GM06990 (cell line): ENCODE measurements around the gene TMEM184A.

Experiments used
- DNase-seq: peaks from one replicate; pipeline ENCODE4 v3.0.0-alpha.2; 2011; ENCODE audit not compliant: insufficient read length; ENCODE audit errors: extremely low read depth
- H3K27me3 ChIP-seq: replicated peaks from 2 replicates; pipeline ENCODE4 v1.6.0; 2011; ENCODE audit warnings: low read length; ENCODE audit not compliant: control insufficient read depth, insufficient read depth
- H3K36me3 ChIP-seq: 2 replicates; pipeline ENCODE4 v1.5.1; 2011; ENCODE audit warnings: low read length; ENCODE audit not compliant: control insufficient read depth, insufficient read depth
- H3K4me3 ChIP-seq: replicated peaks from 2 replicates; pipeline ENCODE4 v1.5.1; 2011; ENCODE audit warnings: low read depth, mild to moderate bottlenecking, control low read depth, low read length
- TF ChIP-seq, protein P1 (sequence below): IDR thresholded peaks from 2 replicates; pipeline ENCODE4 v1.5.1; 2011; ENCODE audit warnings: low read length, control low read depth, mild to moderate bottlenecking, inconsistent platforms; ENCODE audit not compliant: insufficient read depth, poor library complexity, severe bottlenecking

TMEM184A gene

DNA sequence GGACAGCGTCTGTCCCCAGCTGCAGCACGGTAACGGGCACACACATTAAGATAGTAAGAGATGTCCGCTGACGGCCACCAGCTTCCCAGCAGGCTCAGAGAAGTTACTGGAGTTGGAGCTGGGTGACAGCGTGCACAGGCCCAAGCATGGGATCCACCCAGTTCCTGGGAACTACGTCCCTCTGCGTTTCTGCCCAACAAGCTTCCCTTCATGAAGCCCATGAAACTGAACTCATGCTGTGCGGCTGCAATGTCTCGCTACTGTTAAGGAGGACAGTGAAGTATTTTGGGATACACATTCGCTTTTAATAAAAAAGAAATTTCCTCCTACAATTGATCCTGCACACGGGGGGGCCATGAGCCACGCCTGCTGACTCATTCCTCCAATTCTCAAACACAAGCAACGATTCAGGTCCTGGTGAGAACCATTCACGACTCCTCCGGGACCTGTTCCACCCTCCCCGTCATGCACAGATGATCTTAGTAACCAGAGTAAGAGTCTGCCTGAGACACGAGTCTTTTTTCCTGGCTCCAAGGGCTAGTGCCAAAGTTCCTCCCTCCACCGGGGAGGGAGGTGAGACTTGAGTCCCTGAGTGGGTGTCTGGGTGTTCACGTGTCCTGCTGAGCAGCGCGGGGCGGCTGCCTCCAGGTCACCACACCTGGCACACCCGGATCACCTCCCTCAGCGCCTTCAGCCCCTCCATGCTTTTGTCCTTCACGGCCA lies 11.2 kb upstream of the TMEM184A start:
- no peaks in the 10 kb centered on the region for H3K27me3 ChIP-seq
- H3K36me3 ChIP-seq, result peaks cover 7% of the 10 kb centered on the region
- no peak overlapping the region for H3K4me3 ChIP-seq
- TF ChIP-seq, protein P1, sequence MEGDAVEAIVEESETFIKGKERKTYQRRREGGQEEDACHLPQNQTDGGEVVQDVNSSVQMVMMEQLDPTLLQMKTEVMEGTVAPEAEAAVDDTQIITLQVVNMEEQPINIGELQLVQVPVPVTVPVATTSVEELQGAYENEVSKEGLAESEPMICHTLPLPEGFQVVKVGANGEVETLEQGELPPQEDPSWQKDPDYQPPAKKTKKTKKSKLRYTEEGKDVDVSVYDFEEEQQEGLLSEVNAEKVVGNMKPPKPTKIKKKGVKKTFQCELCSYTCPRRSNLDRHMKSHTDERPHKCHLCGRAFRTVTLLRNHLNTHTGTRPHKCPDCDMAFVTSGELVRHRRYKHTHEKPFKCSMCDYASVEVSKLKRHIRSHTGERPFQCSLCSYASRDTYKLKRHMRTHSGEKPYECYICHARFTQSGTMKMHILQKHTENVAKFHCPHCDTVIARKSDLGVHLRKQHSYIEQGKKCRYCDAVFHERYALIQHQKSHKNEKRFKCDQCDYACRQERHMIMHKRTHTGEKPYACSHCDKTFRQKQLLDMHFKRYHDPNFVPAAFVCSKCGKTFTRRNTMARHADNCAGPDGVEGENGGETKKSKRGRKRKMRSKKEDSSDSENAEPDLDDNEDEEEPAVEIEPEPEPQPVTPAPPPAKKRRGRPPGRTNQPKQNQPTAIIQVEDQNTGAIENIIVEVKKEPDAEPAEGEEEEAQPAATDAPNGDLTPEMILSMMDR, result no peak
- DNase-seq, result no peak

DNA sequence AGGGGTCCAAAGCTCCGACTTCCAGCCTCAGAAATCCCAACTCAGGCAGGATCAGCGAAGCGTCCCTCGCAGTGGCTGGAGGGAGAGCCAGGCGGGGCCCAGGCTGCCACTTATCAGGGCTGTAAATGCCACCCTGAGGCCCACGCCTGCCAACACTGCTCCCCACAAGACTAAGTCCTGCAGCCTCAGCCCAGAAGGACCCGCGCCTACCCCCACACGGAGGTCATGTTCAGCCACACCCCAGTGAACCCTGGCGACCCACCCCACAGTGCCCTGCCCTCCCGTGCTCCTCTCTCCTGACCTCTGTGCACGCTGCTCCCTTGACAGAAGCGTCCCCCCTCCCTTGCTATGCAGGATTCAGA lies 10.7 kb upstream of the TMEM184A start:
- Histone ChIP-seq H3K4me3 (no peak overlapping the region), H3K27me3 (no peaks in the 10 kb centered on the region), H3K36me3 (peaks cover 7% of the 10 kb centered on the region)
- TF ChIP-seq, protein P1, result no peak
- no peak for DNase-seq

DNA sequence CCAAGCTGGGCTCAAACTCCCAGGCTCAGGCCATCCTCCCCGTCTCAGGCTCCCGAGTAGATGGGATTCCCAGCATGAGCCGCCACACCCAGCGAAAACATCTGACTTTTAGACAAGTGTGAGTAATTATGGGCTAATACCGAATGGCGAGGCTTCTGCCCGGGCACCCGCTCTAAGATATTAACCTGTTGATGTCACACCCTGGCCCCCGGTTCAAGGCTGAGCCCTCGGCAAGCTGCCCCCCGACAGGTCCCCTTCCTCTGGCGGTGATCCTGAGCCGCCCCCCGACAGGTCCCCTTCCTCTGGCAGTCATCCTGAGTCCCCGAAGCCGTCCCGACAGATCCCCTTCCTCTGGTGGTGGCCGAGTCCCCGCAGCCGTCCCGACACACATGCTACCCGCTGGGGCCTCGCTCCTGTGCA lies 8.6 kb upstream of the TMEM184A start:
- Histone ChIP-seq H3K36me3 (peaks cover 7% of the 10 kb centered on the region), H3K4me3 (no peak overlapping the region), H3K27me3 (no peaks in the 10 kb centered on the region)
- no peak for DNase-seq
- TF ChIP-seq, protein P1, result no peak

DNA sequence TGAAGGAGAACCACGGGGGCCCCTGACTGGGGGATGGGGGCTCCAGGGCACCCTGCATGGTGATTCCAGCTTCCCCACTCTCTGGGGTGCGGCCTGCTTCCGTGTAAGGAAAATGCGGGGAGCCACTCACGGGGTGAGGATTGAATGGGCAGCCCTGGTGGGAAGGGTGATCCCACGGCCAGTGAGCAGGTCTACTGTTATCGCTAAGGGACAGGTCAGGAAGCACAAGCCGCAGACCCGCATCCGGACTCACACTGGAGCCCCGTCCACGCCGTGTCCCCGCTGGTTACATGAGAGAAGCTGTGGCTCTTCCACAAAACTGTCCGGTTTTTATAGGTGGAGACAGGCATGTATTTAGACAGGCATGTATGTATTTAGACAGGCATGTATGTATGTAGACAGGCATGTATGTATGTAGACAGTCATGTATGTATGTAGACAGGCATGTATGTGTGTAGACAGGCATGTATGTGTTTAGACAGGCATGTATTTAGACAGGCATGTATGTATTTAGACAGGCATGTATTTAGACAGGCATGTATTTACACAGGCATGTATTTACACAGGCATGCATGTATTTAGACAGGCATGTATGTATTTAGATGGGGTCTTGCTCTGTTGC lies 8.1 kb upstream of the TMEM184A start:
- Histone ChIP-seq H3K4me3 (no peak overlapping the region), H3K27me3 (no peaks in the 10 kb centered on the region), H3K36me3 (peaks cover 7% of the 10 kb centered on the region)
- TF ChIP-seq, protein P1, result no peak
- DNase-seq, result no peak

DNA sequence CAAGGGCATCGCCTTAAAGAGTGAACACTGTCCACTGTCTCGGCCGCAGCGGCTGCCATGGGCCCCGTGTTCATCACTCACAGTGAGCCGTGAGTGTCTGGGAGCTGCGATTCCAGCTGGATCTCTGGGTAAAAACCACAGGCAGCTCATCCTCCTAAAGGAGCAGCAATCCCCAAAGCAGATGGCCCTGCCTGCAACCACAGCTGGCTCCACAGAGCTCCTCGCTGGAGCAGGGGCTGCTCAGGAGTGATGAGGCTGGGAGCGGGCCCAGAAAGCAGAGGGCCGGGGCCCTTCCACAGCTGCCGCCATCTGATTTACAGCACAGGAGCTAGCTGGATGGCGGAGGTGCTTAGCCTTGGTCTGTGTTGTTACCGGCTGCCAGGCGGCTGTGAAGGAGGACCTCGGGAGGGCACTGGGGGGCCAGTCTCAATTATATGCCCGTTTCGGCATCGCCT lies 6.6 kb upstream of the TMEM184A start:
- H3K4me3 ChIP-seq, result no peak overlapping the region
- TF ChIP-seq, protein P1, result no peak
- DNase-seq, result no peak
- peaks cover 7% of the 10 kb centered on the region for H3K36me3 ChIP-seq
- H3K27me3 ChIP-seq, result no peaks in the 10 kb centered on the region
